HG03025 (cell line): ENCODE measurements around the gene EME2.

ENCODE experiments used
- ATAC-seq: cut with Tn5 transposase; IDR thresholded peaks from one replicate; pipeline ENCODE4 v1.9.1; 2021; ENCODE audit warnings: mild to moderate bottlenecking, moderate library complexity; ENCODE audit not compliant: unreplicated experiment, low FRiP score

The EME2 gene

DNA sequence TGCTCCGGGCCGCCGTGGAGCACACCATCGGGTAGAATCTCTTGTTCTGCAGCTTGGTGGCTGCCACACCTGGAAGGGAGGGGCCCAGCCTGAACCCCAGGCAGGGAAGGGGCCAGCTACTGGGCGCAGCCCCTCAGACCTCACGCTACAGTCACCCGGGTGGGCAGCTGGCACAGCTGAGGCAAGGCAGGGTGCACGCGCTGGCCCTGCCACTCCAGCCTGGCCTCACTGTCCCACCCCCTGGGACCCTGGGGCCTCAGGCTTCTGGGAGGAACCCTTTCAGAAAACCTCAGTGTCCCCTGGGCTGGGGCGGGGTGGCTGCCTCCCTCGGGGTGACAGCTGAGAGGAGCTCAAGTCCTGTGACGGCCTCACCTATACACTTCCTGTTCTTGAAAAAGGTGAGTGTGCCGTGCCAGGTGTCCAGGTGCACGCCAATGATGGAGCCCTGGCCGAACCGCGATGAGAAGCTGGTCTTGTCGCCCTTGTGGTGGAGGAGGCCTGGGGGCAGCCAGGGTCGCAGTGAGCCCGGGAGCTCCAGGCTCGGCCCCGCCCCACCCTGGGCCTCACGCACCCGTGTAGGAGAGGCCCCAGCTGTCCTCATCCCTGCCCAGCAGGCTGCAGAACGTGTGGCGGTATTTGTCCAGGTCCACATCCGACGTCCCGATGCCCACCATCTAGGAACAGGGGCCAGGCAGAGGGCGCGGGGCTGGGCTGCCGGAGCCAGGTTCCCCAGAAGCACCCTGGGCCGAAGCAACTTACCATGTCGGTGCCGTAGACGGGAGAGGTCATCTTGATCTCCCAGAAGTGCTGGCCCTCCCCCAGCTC is 5.0 kb downstream of the EME2 start:
- no peak for ATAC-seq

DNA sequence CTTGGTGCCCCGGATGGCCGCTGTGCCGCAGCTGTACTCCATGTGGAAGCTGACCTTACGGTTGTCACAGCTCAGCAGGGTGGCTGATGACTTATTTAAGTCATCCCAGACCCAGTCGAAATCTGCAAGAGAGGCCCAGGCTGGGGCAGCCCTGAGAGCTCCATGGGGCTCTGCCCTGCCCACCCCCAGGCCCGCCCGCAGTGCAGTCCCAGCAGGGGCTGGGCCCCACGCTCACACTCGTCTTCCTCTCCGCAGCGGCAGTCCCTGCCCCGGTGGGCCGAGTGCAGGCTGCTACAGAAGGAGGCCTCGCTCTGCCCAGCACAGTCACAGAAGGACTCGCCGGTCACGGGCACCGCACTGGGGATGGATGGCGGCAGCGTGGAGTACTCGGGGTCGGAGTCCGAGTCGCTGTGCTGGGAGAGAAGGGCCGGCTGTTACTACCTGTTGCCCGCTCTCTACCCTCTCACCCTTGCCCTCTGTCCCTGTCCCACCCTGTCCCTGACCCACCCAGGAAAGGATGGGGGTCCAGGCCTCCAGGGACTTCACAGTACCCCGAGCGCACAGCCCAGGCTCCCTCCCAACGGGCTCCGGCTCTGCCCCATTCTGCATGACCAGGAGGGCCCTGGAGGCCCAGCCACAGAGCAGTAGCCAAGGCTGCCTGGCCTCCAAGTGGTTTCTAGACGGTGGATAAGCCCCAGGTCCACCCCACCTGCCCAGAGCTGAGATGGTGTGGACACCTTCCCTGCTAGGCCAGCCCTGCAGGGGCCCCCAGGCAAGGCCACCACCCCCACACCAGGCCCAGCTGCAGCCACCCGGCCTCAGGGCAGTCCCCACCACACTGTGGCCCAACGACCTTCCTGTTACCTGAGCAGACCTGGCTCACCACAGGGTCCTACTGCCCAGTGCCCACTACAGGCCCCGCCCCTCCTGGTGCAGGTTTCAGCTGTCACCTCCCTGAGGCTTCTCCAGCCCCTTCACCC is 5.9 kb downstream of the EME2 start:
- no peak for ATAC-seq

DNA sequence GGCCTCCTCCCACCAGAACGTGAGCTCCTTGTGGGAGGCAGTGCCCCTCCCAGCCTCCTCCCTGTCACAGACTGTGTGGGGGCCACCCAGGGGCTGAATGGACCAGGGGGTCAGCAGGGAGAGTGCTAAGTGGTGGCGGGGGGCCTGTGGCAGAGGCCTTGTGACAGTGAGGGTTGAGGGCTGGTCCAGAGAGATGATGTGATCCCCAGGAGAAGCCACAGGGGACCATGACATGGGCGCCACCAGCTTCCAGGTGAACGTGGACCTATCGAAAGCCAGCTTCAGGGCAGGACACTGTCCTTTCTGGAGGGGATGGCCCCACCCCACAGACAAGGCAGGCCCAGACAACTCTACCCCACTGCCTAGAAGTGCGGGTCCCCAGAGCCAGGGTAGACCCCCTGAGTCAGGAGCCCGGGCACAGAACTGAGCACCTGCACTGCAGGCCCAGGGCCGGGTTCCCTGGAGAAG is 6.7 kb downstream of the EME2 start:
- no peak for ATAC-seq

DNA sequence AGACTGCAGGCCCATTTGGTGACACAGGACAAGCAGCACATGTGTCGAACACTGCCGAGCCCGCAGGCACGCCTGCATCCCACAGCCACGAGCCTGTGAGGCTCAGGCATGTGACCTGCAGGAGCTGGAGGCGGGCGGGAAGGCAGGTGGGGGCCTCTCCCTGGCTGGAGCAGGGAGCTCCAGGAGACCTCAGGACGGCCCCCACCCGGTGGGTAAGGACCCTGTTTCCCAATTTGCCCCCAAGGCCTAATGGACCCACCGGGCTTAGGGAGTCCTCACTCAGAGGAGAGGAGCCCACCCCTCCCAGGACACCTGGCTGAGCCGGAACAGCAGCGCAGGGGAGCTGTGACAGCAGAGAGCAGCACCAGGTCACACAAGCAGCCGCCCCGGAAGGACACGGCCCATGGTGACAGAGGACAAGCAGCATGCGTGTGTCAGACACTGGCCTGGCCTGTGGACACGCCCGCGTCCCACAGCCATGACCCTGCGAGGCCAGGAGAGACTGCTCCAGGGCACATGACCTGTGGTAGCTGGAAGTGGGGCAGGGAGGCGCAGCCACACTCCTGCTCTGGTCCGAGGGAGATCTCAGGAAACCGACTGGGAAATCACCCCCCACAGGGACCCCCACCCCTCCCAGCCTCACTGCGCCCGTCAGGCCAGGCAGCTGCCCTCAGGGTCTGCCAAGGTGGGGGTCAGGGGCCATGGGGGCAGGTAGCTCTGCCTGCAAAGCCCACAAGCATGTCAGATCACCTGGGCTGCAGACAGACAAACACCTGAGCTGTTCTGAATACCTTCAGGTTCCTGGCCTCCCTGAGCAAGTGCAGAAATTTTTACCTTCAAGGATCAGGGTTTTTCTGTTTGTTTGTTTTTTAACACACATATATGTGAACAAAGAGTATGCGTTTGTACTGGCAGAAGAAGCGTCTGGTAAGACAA is 7.4 kb downstream of the EME2 start:
- no peak for ATAC-seq

DNA sequence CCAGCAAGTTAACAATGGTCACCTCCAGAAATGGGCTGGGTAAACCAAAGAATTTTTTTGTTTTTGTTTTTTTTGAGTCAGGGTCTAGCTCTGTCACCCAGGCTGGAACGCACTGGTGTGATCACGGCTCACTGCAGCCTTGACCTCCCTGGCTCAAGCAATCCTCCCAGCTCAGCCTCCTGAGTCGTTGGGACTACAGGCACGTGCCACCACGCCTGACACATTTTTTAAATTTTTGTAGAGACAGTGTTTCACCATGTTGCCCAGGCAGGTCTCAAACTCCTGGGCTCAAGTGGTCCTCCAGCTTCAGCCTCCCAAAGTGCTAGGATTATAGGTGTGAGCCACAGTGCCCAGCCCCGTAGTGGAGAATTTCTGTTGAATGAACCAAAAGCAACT is 8.1 kb downstream of the EME2 start:
- ATAC-seq = no peak

DNA sequence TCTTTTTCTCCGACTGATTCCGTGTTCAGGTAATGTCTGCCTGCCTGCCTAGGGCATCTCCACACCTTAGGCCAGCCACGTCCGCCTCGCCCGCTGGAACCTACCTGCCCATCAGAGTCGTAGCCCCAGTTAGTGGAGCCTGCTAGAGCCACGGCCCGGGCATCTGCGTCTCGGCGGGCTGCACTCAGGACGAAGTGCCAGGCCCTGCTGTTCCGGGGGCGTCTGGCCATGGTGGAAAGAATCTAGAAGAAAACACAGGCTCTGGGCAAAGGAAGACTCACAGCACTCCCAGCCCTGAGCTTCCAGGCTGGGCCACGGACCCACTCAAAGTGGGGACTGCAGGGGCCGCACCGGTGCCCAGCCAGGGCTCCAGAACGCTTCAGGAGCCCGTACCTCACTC is 8.6 kb downstream of the EME2 start:
- ATAC-seq = no peak

DNA sequence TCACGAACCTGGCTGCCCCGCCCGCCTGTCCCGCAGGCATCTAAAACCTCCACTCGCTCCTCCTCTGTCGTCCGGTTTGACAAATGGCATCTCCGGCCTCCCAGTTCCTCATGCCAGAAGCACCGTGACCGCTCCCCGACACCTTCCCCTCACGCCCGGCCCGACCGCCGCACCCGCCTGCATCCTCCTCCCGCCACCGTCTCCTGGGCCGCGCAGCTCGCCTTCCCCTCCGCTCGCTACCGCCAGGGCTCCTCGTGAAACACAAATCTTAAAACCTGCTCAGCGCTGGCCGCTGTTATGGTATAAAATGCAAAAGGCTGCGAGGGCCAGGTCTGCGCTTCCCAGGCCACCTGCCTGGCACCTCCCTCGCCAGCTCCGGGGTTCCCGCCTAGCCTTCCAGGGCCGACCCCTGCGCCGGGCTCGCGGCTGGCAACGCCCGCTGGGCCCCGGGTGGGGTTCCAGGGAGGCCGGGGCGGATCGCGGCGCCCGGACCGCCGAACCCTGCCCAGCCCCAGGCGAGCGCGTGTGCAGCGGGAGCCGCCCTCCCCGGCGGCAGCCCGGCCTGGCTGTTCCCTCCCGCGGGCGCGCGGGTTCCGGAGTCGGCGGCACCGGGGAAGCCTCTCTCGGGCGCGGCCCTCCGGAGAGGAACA is 9.3 kb downstream of the EME2 start:
- ATAC-seq = peak; percentile 8

DNA sequence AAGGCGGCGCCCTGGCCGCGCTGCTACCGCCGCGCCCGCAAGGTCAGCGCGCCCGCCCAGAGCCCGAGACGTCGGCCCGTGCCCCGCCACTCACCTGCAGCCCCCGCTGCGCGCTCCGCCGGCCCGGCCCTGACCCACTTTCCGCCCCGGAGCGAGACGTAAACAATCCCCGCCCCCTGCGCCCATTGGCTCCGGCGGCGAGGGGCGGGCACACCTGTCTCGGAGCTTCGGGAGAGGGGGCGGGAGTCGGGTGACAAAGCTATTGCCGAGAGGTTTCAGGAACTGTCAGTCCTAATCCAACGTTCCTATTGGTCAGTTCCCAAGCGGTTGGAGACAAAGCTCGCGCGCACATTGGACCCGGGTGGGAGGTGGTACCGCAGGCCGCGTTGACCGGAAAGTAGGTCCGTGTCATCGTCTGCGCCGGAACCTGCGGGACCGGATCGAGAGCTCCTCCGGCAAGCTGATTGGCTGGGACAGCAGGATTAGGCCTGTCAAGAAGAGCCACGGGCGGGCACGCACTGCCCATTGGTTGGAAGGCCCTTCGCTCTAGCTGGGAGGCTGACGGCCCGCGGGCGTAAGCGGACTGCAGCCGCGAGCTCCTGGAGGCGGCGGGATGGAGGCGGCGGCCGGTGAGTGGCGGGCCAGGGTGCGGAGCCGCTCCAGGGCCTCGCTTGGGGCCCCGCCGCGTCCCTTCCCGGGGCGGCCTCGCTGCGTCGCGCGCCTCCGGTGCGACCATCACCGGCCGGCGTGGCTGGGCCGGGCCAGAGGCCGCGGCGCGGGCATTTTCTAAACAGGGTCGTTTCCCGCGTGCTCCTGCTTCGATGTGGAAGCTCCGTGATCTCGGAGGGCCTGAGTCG is 10.0 kb downstream of the EME2 start, which contains the start of the genes NUBP2 and SPSB3:
TSS of gene NUBP2 (plus strand) at position 553 of the 857 bp plus-strand sequence. CDS start at position 614, 61 bp downstream.
TSS of gene SPSB3 (minus strand) at position 164 of the 857 bp plus-strand sequence. CDS start 1,088 bp downstream, outside the sequence.
- ATAC-seq = peak; percentile 78

DNA sequence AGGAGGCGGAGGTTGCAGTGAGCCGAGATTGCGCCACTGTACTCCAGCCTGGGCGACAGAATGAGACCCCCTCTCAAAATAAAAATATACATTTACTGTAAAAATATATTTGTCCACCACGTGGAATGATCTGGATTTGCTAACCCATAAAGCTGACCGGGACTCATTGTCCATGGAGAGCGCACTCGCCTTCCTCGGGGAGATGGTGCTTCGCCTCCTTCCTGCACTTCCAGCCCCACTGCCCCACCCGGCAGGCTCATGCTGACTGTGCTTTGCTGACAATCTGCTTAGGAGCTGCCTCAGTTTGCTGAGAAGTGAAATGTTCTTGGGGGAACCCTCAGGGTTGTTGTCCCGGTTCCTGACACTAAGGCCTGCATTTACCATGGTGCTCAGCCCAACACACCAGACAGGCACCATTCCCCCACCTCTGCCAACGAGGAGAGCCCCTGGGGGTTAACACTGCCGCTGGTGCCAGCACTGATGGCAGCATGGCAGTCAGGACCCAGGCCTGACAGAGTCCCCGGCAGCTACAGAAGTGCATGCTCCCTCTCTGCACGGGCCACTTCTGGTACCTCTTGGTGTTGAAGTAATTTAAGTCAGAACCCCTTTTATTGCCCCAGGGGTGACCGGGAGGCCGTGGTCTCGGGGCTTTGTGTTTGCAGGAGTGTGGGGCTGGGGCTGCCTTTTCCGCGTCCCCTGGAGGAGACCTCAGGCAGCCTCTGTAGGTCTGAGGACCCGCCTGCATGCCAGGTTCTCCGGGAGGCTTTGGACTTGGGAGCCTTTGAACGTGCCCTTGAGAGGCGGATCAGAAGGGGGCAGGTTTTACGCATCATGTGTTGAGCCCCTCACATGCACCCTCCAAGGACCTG is 12.6 kb downstream of the EME2 start:
- no peak for ATAC-seq

DNA sequence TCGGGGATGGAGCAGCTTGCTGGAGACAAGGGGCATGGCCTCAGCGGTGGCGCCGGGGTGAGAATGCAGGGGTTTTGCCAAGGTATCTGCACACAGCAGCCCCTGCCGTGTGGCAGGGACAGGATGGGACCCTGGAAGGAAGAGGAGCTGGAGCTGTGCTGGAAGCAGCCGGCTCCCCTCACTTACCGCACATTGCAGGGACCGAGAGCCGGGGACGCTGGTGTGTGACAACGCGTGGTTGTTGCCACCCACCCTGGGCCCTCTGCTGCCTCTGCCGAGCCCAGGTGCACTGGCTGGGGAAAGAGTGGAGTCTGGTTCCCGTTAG is 13.2 kb downstream of the EME2 start:
- no peak for ATAC-seq

DNA sequence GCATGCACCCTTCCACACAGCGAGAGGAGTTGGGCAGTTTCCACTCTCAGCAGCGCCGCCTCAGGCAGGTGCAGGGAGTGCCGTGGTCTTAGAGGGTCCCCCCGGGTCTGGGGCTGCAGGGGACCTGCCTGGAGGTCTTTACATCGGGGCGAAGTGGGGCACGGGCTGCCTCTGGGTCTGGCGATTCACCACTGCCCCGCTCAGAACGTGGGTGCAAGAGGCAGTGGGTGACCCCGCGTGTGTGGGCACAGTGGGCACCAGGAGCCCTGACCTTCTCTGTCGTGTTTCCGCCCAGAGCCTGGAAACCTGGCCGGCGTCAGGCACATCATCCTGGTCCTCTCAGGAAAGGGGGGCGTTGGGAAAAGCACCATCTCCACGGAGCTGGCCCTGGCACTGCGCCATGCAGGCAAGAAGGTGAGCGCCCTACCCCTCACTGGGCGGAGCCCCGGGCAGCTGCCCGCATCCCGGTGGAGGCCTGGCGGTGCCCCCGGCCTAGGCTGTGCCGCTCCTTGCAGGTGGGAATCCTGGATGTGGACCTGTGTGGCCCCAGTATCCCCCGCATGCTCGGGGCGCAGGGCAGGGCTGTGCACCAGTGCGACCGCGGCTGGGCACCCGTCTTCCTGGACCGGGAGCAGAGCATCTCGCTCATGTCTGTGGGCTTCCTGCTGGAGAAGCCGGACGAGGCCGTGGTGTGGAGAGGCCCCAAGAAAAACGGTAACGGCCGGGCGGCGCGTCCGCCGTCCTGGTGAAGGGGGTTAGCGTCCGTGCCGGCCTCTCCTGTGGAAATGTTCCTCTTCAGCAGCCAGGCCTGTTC is 13.8 kb downstream of the EME2 start:
- no peak for ATAC-seq

DNA sequence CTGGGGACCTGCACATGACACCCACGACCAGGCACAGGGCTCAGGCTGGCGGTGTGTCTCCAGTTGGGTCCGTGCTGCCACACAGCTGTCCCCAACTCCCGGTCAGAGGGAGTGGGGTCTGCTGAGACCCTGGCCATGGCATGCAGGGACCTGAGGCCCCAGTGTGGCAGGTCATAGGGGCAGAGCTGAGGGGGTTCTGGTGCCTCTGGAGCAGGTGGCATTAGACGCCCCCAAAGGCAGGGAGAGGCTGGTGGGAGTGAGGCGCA is 14.4 kb downstream of the EME2 start:
- no peak for ATAC-seq

DNA sequence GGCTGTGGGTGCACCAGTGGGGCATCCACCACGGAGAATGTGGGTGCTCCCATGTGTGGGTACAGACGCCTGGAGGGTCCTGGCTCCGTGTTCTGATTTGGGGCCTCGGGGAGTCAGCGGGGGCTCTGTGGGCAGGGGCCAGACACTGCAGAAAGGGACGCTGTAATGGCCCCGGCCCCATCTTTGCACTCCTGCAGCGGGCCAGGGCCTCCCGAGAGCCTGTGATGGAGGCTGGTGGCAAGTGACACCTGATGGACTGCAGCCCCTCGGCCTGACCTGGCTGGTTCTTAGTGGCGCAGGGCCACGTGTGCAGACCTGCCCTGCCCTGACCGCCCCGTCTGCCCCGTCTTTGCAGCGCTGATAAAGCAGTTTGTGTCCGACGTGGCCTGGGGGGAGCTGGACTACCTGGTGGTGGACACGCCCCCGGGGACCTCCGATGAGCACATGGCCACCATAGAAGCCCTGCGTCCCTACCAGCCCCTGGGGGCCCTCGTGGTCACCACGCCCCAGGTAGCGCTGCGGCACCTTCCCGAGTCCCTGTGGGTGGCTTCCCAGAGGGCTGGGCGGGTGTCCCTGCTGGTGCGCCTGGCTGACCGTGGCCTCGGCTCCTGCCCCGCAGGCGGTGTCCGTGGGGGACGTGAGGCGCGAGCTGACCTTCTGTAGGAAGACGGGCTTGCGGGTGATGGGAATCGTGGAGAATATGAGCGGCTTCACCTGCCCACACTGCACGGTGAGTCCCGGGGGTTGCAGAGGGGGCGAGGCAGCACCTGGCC is 14.9 kb downstream of the EME2 start:
- ATAC-seq = no peak

DNA sequence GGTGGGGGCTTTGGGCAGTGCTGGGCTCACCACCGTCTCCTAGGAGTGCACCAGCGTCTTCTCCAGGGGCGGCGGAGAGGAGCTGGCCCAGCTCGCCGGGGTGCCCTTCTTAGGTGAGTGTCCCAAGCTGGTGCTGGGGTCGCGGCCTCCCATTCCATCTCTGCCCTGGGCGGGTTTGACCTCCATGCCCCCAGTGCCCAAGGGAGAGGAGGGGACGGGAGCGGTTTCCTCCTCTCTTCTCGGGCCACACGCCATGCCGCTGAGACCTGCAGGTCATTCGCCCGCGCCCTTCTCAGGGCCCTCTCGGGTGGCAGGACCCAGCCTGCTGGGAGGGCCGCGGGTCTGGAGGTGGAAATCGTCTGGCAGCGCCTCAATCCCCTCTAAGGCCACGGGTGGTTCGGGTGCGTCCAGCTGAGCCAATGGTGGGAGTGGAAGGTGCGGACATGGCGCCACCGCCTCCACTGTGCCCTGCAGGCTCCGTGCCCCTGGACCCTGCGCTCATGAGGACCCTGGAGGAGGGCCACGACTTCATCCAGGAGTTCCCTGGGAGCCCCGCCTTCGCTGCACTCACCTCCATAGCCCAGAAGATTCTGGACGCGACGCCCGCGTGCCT is 15.6 kb downstream of the EME2 start:
- ATAC-seq = no peak

DNA sequence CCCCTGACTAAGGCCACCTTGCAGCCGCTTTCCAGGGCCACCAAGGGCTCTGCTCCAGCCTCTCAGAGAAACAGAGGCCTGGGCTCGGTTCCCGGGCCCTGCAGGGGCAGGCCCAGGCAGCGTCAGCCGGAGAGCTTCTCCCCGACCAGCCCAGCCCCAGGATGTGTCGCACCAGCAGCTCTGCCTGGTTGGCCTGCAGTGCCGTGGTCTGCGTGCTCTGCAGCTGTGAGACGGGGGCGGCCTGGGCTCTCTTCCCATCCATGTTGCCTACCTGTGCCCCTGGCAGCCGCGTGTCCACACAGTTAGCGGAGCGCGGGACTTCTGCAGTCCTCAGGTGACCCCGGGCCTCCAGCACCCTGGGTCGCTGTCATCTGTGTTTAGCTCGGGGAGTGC is 16.1 kb downstream of the EME2 start:
- no peak for ATAC-seq

DNA sequence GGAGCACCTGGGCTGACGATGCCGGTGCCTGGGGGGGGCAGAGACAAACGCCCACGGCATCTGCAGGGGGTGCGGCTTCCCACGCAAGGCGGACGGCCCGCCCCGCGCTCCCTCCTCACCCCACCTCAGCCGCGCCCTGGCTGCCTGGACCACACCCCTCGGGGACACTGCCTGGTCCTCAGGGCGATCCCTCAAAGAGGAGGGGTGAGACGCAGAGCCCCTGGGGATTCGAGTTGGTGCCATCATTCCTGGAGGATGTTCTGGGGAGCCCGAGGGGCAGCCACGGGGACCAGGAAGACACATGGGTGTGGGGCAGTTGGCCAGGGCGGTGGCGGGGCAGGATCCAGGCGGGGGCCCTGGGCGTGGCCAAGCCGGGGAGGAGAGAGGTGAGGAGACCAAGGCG is 17.0 kb downstream of the EME2 start:
- no peak for ATAC-seq
